DMS114 treated with DMSO at 0.1 percent for 48 hours (cell line): ENCODE results near the gene CAPRIN1.
"Not testable (repeated sequence)": the region's sequence is repeated elsewhere in the genome, so short reads cannot be mapped to it uniquely, and the experiment has no call there.

Source experiments
- DNase-seq: peaks from one replicate; lab custom pipeline; 2025; ENCODE audit not compliant: unreplicated experiment; lab: John Stamatoyannopoulos, UW

Gene CAPRIN1

DNA sequence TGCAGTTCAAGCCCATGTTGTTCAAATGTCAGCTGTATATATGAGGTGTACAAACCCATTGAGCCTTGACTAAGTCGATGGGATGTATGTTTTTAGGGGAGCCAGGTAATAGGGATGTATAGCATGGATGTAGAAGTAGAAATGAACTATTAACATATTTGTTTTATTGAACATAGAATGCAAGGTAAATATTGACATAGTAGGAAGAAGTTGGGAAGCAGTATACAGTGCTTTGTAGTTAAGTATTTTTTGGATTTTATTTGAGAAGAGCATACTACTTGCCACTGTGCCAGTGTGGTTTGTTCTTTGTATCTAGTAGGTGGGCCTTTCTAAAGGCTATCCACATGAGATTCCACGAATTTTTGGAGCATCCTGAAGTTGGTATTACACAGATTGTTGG is 33.1 kb downstream of the CAPRIN1 start:
- no peak for DNase-seq

DNA sequence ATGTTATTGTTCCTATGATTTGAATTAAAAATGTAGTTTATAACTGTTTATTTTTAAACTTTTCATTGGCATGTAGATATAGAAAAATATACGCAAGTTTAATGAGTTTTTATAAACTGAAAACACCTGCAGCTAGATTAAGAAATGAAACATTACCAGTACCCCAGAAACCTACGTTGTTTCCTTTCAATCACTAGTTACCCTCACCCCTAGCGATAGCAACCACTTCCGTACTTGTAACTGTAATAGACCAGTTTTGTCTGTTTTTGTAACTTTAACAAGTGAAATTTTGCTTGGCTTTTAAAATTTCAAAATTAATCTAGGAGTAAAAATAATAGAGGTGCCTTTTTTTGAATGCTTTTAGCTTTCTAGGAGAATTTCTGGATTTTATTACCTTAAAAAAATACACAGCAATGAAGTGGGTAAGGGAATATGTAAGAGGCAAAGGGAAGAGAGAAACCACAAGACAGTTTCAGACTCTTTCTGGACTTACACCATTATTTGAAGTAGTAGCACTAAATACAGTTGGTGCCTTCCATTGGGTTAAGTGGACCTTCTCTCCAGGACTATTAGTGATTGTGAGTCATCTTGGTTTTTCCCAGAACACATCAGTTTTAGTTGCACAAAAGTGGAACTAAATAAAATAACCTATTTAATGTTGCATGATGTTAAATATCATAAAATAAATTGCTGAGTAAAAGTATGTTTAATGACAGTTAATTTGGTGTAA is 35.2 kb downstream of the CAPRIN1 start:
- no peak for DNase-seq

- DNase-seq: no peak
Observed at GRCh38 chr11:34091825-34092224, 40.3 kb downstream of the CAPRIN1 start.

DNA sequence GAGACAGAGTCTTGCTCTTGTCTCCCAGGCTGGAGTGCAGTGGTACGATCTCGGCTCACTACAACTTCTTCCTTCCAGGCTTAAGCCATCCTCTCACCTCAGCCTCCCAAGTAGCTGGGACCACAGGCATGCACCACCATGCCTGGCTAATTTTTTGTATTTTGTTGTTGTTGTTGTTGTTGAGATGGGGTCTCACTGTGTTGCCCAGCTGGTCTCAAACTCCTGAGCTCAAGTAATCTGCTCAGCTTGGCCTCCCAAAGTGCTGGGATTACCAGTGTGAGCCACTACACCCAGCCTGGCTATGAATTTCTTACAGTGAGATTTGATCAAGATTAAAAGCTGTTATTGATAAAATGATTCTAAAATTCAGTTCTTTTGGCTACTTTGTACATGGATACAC is 43.4 kb downstream of the CAPRIN1 start:
- not testable (repeated sequence) for DNase-seq

- DNase-seq: no peak
Observed at GRCh38 chr11:34098813-34099212, 47.3 kb downstream of the CAPRIN1 start.

DNA sequence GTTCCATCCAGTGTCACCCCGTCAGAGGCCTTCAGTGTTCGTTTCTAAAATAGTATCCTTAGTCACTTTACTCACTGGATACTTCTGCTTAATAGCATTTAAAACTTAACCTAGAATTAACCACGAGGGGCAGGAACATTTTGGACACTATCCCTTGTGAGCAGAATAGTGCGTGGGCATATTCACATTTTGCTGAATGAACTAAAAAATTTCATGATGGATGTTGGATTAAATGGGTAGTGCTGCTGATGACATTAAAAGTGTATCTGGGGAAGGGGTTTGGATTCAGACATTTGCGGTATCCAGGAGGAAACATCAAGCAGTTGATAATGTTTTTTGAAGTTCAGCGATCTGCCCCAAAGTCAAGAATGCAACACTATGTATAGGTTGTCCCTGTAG is 53.1 kb downstream of the CAPRIN1 start:
- peak; percentile 39 for DNase-seq

DNA sequence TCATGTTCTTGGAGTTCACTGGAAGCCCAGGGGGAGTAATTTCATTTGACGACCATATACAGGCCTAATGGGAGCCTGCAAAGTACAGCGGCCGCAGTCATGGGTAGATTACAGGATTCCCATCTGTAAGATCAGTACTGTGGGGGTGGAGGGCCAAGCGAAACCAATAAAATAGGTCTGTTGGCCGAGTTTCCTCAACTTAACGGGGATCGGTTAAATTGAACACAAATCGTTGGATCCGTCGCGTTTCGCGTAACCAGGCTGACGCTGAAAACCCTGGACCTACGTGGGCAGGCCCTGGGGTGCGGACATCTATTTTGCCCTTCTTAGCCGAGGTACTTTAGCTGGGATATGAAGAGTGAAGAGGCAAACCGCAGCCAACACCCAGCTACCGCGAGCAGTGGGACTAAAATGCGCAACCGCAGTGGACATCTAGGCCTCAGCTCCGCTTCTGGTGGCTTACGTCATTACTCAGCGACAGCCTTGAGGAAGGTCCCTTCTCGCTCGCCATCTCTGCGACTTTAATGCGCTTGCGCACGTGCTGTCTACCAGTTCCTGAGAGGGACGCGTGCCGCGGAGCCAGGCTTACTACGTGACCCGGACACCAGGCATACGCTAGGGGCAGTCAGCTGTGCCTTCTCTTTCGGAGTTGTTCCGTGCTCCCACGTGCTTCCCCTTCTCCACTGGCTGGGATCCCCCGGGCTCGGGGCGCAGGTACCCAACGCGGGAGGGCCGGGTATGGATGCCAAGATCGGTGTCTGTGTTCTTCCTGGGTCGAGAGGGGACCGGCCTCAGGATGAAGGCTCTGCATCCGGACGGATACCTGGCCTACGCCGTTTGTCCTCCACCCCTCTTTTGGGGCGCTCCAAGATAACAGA is 53.8 kb downstream of the CAPRIN1 start, which contains the start of gene NAT10:
Gene NAT10, plus strand, starts transcription at position 551 of the 878 bp plus-strand sequence. CDS start 2,597 bp downstream, outside the sequence.
- peak; percentile 87 for DNase-seq

- DNase-seq: no peak
Observed at GRCh38 chr11:34105957-34106504, 54.5 kb downstream of the CAPRIN1 start.

DNA sequence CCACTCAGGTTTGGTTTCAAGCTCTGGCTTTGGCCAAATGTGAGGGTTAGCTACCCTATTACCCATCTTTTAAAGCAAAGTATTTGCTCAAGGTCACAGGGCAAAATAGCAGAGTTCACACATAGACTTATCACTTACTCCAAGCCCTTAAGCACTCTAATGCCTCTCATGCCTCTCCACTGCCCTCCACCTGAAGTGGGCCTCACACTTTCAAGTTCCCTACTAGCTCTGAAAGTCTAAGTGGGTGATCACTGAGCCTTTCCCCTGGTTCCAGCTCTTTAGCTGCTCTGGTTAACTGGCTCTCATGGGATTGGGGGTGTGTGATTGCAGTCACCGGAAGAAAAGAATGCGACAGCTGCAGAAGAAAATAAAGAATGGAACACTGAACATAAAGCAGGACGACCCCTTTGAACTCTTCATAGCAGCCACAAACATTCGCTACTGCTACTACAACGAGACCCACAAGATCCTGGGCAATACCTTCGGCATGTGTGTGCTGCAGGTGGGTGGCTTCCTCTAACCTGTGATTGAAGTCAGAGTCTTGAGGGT is 60.3 kb downstream of the CAPRIN1 start:
- no peak for DNase-seq

- no peak for DNase-seq
Observed at GRCh38 chr11:34114014-34114413, 62.5 kb downstream of the CAPRIN1 start.

- no peak for DNase-seq
Observed at GRCh38 chr11:34114471-34114870, 62.9 kb downstream of the CAPRIN1 start.

- no peak for DNase-seq
Observed at GRCh38 chr11:34120651-34121050, 69.1 kb downstream of the CAPRIN1 start.

- DNase-seq: no peak
Observed at GRCh38 chr11:34124885-34125668, 73.5 kb downstream of the CAPRIN1 start.

- no peak for DNase-seq
Observed at GRCh38 chr11:34126959-34127848, 75.7 kb downstream of the CAPRIN1 start.

- no peak for DNase-seq
Observed at GRCh38 chr11:34128824-34129223, 77.3 kb downstream of the CAPRIN1 start.

GRCh38 chr11:34132261-34132965 is 80.9 kb downstream of the CAPRIN1 start:
- no peak for DNase-seq

- no peak for DNase-seq
Observed at GRCh38 chr11:34134765-34135164, 83.2 kb downstream of the CAPRIN1 start.

- no peak for DNase-seq
Observed at GRCh38 chr11:34135439-34135838, 83.9 kb downstream of the CAPRIN1 start.

DNA sequence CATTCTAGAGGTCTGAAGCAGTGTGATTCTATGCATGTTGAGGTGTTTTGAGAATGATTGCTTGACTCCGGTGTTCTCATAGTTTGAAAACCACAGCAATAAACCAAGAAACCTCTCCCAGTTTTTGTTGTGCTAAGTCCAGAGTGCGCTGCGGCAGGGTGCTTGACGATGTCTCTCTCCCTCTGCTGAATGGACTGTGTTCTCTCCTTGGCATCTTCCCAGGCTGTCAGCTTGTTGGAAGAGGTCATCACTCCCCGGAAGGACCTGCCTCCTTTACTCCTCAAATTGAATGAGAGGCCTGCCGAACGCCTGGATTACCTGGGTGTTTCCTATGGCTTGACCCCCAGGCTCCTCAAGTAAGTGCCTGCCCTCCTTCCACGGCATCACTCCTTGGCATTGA is 84.9 kb downstream of the CAPRIN1 start:
- no peak for DNase-seq
